ENCODE measurements around the gene USF3. TPM values are rescaled to one million over a fixed set of nuclear protein-coding genes. Genes with fewer than 3 reads are reported as not detected.

Gene USF3
- total and polyA plus RNA-seq, 9 of the 15 experiments (the other 6 are each of a cell fraction or from before 2014, with no cell fraction given): 1.4 to 6.9 (median 3.1) TPM

DNA sequence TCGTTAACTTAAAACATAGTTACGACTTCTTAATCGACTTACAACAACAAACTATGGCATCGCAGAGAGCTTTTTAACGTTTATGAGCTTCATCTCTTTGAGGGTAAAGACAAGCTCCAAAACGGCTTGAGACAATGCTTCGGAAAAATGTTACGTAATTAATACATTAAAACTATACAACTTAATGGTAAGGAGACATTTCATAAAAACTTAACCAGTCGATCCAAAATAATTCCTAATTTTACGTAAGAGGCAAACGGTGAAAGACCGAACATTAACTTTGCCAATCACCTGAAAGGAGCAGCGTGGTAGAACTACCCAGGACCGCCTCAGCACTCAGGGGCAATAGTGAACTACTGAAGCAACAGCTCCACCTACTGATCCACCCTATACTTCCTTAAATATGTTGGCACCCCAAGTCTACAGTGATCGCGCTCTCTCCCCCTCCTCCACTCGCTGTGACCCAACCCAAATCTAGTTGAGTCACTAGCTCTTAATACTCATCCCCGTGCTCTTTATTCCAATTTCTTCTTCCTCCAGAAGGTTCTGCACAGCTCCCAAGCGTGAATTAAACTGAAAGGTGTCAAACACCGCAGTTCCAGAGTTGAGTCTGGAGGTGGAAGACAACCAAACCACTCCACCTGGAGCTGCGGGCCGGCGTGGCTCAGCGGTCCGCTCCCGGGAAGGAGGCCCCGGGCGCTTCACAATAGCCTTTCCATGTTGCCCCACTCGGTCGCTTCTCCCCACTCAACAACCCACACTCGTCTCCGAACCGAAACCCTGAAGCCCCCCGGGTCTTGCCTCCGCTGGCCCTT lies 48.7 kb upstream of the USF3 start (continued):
- TF ChIP-seq, protein P1, sequence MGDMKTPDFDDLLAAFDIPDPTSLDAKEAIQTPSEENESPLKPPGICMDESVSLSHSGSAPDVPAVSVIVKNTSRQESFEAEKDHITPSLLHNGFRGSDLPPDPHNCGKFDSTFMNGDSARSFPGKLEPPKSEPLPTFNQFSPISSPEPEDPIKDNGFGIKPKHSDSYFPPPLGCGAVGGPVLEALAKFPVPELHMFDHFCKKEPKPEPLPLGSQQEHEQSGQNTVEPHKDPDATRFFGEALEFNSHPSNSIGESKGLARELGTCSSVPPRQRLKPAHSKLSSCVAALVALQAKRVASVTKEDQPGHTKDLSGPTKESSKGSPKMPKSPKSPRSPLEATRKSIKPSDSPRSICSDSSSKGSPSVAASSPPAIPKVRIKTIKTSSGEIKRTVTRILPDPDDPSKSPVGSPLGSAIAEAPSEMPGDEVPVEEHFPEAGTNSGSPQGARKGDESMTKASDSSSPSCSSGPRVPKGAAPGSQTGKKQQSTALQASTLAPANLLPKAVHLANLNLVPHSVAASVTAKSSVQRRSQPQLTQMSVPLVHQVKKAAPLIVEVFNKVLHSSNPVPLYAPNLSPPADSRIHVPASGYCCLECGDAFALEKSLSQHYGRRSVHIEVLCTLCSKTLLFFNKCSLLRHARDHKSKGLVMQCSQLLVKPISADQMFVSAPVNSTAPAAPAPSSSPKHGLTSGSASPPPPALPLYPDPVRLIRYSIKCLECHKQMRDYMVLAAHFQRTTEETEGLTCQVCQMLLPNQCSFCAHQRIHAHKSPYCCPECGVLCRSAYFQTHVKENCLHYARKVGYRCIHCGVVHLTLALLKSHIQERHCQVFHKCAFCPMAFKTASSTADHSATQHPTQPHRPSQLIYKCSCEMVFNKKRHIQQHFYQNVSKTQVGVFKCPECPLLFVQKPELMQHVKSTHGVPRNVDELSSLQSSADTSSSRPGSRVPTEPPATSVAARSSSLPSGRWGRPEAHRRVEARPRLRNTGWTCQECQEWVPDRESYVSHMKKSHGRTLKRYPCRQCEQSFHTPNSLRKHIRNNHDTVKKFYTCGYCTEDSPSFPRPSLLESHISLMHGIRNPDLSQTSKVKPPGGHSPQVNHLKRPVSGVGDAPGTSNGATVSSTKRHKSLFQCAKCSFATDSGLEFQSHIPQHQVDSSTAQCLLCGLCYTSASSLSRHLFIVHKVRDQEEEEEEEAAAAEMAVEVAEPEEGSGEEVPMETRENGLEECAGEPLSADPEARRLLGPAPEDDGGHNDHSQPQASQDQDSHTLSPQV (IDR thresholded peaks at IDR 0.05): no peak
- TF ChIP-seq, protein P2, sequence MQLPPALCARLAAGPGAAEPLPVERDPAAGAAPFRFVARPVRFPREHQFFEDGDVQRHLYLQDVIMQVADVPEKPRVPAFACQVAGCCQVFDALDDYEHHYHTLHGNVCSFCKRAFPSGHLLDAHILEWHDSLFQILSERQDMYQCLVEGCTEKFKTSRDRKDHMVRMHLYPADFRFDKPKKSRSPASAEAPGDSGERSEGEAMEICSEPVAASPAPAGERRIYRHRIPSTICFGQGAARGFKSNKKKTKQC (CRISPR knock-in tag; IDR thresholded peaks at IDR 0.05): no peak
- TF ChIP-seq CHD1 (IDR thresholded peaks at IDR 0.05; ENCODE audit: low read length) (no peak), CBX5 (IDR thresholded peaks at IDR 0.05; ENCODE audit: borderline replicate concordance, low read depth) (no peak), C11orf30 (IDR thresholded peaks at IDR 0.05; ENCODE audit: low read depth) (0 out of 2 replicates have a peak, but pooled peaks have one; percentile 7), CHCHD3 (CRISPR knock-in tag; IDR thresholded peaks at IDR 0.05) (no peak), ZNF717 (CRISPR knock-in tag; IDR thresholded peaks at IDR 0.05) (no peak), MYC (IDR thresholded peaks at IDR 0.05; ENCODE audit: low read depth, low read length) (peak; percentile 43; the same call in 1 of the 2 replicates), MYC (CRISPR knock-in tag; IDR thresholded peaks at IDR 0.05; ENCODE audit: borderline replicate concordance, low read depth) (no peak), MED1 (CRISPR knock-in tag; IDR thresholded peaks at IDR 0.05; ENCODE audit: borderline replicate concordance) (no peak), ZNF23 (CRISPR knock-in tag; IDR thresholded peaks at IDR 0.05) (no peak), FOXP1 (CRISPR knock-in tag; IDR thresholded peaks at IDR 0.05) (no peak), ZBTB7A (IDR thresholded peaks at IDR 0.05; ENCODE audit: borderline replicate concordance, control insufficient read depth, low read depth, low read length) (peak; percentile 80; the same call in 1 of the 2 replicates), SMARCA4 (IDR thresholded peaks at IDR 0.05) (peak; percentile 65), RHOXF2B (CRISPR knock-in tag; conservative IDR thresholded peaks at IDR 0.05) (no peak), PPARD (CRISPR knock-in tag; IDR thresholded peaks at IDR 0.05) (no peak), EP300 (IDR thresholded peaks at IDR 0.05; ENCODE audit: low read length) (no peak)
- TF ChIP-seq, protein P3, sequence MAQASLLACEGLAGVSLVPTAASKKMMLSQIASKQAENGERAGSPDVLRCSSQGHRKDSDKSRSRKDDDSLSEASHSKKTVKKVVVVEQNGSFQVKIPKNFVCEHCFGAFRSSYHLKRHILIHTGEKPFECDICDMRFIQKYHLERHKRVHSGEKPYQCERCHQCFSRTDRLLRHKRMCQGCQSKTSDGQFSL (CRISPR knock-in tag; IDR thresholded peaks at IDR 0.05): no peak
- TF ChIP-seq, protein P3 (tag; IDR thresholded peaks at IDR 0.05): no peak
- TF ChIP-seq, protein P4, sequence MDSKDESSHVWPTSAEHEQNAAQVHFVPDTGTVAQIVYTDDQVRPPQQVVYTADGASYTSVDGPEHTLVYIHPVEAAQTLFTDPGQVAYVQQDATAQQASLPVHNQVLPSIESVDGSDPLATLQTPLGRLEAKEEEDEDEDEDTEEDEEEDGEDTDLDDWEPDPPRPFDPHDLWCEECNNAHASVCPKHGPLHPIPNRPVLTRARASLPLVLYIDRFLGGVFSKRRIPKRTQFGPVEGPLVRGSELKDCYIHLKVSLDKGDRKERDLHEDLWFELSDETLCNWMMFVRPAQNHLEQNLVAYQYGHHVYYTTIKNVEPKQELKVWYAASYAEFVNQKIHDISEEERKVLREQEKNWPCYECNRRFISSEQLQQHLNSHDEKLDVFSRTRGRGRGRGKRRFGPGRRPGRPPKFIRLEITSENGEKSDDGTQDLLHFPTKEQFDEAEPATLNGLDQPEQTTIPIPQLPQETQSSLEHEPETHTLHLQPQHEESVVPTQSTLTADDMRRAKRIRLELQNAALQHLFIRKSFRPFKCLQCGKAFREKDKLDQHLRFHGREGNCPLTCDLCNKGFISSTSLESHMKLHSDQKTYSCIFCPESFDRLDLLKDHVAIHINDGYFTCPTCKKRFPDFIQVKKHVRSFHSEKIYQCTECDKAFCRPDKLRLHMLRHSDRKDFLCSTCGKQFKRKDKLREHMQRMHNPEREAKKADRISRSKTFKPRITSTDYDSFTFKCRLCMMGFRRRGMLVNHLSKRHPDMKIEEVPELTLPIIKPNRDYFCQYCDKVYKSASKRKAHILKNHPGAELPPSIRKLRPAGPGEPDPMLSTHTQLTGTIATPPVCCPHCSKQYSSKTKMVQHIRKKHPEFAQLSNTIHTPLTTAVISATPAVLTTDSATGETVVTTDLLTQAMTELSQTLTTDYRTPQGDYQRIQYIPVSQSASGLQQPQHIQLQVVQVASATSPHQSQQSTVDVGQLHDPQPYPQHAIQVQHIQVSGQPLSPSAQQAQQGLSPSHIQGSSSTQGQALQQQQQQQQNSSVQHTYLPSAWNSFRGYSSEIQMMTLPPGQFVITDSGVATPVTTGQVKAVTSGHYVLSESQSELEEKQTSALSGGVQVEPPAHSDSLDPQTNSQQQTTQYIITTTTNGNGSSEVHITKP (IDR thresholded peaks at IDR 0.05; ENCODE audit: partially characterized antibody): peak; percentile 75
